Thyroid gland (tissue), 4 donors: ENCODE measurements around the gene PKIB. TPM values are rescaled to one million over a fixed set of nuclear protein-coding genes. Genes with fewer than 3 reads are reported as not detected.

ENCODE experiments used
- DNase-seq, 2 donors: peaks; one replicate each; pipeline ENCODE4 v3.0.0-alpha.2; 2019
- H3K27ac ChIP-seq, 3 donors: fragments of 200-600 bp; sonication (generic); 1 replicate in 2 of 3; 2 replicates in 1 of 3; pipeline ENCODE4 v1.5.1; 2016 to 2019; ENCODE audit warnings: mild to moderate bottlenecking in 1 of 3, moderate library complexity in 1 of 3
- H3K27me3 ChIP-seq: fragments of 200-600 bp; sonication (generic); one replicate; pipeline ENCODE4 v1.5.1; 2019
- H3K36me3 ChIP-seq, 2 donors: fragments of 200-600 bp; sonication (generic); one replicate each; pipeline ENCODE4 v1.5.1; 2016 to 2019
- H3K4me1 ChIP-seq, 2 donors: fragments of 200-600 bp; sonication (generic); one replicate each; pipeline ENCODE4 v1.5.1; 2017 to 2019
- H3K4me3 ChIP-seq, 3 donors: fragments of 200-600 bp; sonication (generic); replicated peaks in 1 of 3; 1 replicate in 2 of 3; 2 replicates in 1 of 3; pipeline ENCODE4 v1.5.1; 2016; ENCODE audit warnings: mild to moderate bottlenecking in 1 of 3
- H3K9me3 ChIP-seq: fragments of 200-600 bp; sonication (generic); one replicate; pipeline ENCODE4 v1.5.1; 2017
- CTCF ChIP-seq, 6 experiments: fragments of 200-600 bp in 3 of 6; fragments of 450-650 bp in 3 of 6; sonication (generic) in 3 of 6; IDR thresholded peaks; one replicate each; pipeline ENCODE4 v1.5.1; 2016 to 2019; ENCODE audit warnings: antibody characterized with exemption in 6 of 6, mild to moderate bottlenecking in 2 of 6, inconsistent platforms in 1 of 6, moderate library complexity in 1 of 6
- POLR2A ChIP-seq, 2 donors: fragments of 450-650 bp; IDR thresholded peaks; one replicate each; pipeline ENCODE4 v1.6.1; 2017; ENCODE audit warnings: antibody characterized with exemption in 2 of 2, mild to moderate bottlenecking in 2 of 2, moderate library complexity in 1 of 2
- WGBS, 2 donors: methylation state at CpG; one replicate each; pipeline ENCODE4 v1.1.5; 2017; 5-methylcytosine and 5-hydroxymethylcytosine counted together
- intact Hi-C: fragments of 100-400 bp; cut with DNase I; formaldehyde crosslinking; loops from one replicate; pipeline ENCODE4 v1.15.1; 2023
- total RNA-seq, 4 donors: library from RNA; depleted of rRNA; stranded (reverse); fragments of >200 nt; gene quantifications; one replicate each; pipeline ENCODE4 v1.2.3, GENCODE V29; 2016

Gene PKIB
- total RNA-seq, 4 donors from 2014 or later, result 0.83 to 3.0 (median 1.5) TPM

GRCh38 chr6:122735582-122735981 lies 125.4 kb downstream of the PKIB start:
- no peak overlapping the region for H3K4me3 ChIP-seq
- no peaks in the 10 kb centered on the region for H3K9me3 ChIP-seq
- DNase-seq, result no peak
- no peaks in the 10 kb centered on the region for H3K4me1 ChIP-seq
- no peak overlapping the region for H3K27ac ChIP-seq
- TF ChIP-seq POLR2A (IDR thresholded peaks at IDR 0.05), result no peak
- no peak for TF ChIP-seq CTCF (IDR thresholded peaks at IDR 0.05)
- intact Hi-C loops, result loop anchor here (10.0 kb wide), 1 partner anchor 579 kb away; no protein-coding TSS in a partner anchor
- no peaks in the 10 kb centered on the region for H3K36me3 ChIP-seq
- H3K27me3 ChIP-seq, result no peaks in the 10 kb centered on the region
- WGBS, 2 donors, result 60 to 67% methylated on average over 4 of the region's 4 CpGs

- Histone ChIP-seq H3K36me3 (no peaks in the 10 kb centered on the region), H3K27ac (no peak overlapping the region), H3K4me3 (no peak overlapping the region), H3K9me3 (no peaks in the 10 kb centered on the region), H3K27me3 (no peaks in the 10 kb centered on the region), H3K4me1 (no peaks in the 10 kb centered on the region)
- TF ChIP-seq CTCF (IDR thresholded peaks at IDR 0.05) (no peak), POLR2A (IDR thresholded peaks at IDR 0.05) (no peak)
- WGBS, 2 donors, result 84 to 89% methylated on average over 4 of the region's 4 CpGs
- intact Hi-C loops, result loop anchor here (10.0 kb wide), 1 partner anchor 579 kb away; no protein-coding TSS in a partner anchor
- no peak for DNase-seq
Measured at GRCh38 chr6:122736163-122736562, 126.0 kb downstream of the PKIB start.

GRCh38 chr6:122736616-122737015 lies 126.4 kb downstream of the PKIB start:
- intact Hi-C loops, result loop anchor here (10.0 kb wide), 1 partner anchor 578 kb away; no protein-coding TSS in a partner anchor
- WGBS, 2 donors, result 57 to 84% methylated on average over 3 of the region's 3 CpGs

GRCh38 chr6:122740091-122740490 lies 129.9 kb downstream of the PKIB start:
- H3K27me3 ChIP-seq, result no peaks in the 10 kb centered on the region
- no peak overlapping the region for H3K27ac ChIP-seq
- H3K9me3 ChIP-seq, result no peaks in the 10 kb centered on the region
- 94 to 96% methylated on average over 2 of the region's 2 CpGs for WGBS, 2 donors
- no peaks in the 10 kb centered on the region for H3K36me3 ChIP-seq
- no peaks in the 10 kb centered on the region for H3K4me1 ChIP-seq
- DNase-seq, result no peak
- no peak for TF ChIP-seq CTCF (IDR thresholded peaks at IDR 0.05)
- no peak for TF ChIP-seq POLR2A (IDR thresholded peaks at IDR 0.05)
- intact Hi-C loops, result no loop called here
- H3K4me3 ChIP-seq, result no peak overlapping the region

More at GRCh38 chr6:122736616-122737015, 126.4 kb downstream of the PKIB start:
- TF ChIP-seq CTCF (IDR thresholded peaks at IDR 0.05), result no peak
- no peak for TF ChIP-seq POLR2A (IDR thresholded peaks at IDR 0.05)
- DNase-seq, result no peak
- Histone ChIP-seq H3K4me1 (no peaks in the 10 kb centered on the region), H3K4me3 (no peak overlapping the region), H3K9me3 (no peaks in the 10 kb centered on the region), H3K27me3 (no peaks in the 10 kb centered on the region), H3K27ac (no peak overlapping the region), H3K36me3 (no peaks in the 10 kb centered on the region)

- Histone ChIP-seq H3K36me3 (no peaks in the 10 kb centered on the region), H3K4me3 (no peak overlapping the region), H3K27me3 (no peaks in the 10 kb centered on the region), H3K9me3 (no peaks in the 10 kb centered on the region), H3K27ac (no peak overlapping the region), H3K4me1 (no peaks in the 10 kb centered on the region)
- WGBS, 2 donors, result 89 to 95% methylated on average over 2 of the region's 2 CpGs
- TF ChIP-seq POLR2A (IDR thresholded peaks at IDR 0.05) (no peak), CTCF (IDR thresholded peaks at IDR 0.05) (no peak)
- no peak for DNase-seq
- intact Hi-C loops, result no loop called here
Measured at GRCh38 chr6:122740936-122741335, 130.7 kb downstream of the PKIB start.
